ENCODE results near the gene SDR39U1.

The SDR39U1 gene

DNA sequence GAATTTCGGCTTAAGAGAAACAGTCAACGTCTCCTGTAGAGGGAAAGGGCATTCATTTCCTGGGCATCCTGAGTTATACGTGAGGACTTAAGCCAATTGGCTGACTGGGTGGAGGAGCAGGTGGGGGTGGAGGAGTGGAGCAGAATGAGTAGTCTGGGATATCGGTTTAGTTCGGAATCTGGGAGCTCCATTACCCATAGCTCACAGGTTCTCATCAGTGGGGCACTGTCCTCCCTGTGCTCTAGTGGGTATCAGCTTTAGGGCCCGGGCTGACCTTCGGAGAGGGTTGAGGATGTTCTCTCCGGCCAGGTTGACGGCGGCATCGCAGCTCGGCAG lies 704 bp downstream of the SDR39U1 start:
- DNase-seq = peak in 2 of 3 experiments; percentile 77 to 82

DNA sequence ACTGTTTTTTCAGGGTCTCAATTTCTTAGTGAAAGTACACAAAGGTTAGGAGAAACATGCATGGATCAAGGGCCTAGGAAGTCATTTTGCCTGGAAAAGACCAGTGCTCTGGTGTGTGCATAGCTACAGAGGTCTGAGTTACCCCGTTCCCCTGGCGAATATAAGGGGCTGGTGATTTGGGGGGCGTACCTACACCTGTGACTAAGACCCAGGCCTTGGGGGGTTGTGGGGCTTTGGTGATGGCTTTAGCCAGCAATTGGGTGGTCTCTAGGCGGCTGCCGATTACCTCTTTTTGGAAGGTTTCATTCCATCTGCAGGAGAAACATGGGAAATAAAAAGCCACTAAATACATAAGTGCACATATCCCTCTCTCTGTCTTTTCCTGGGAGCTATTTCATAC lies 1.1 kb downstream of the SDR39U1 start:
- DNase-seq = no peak

DNA sequence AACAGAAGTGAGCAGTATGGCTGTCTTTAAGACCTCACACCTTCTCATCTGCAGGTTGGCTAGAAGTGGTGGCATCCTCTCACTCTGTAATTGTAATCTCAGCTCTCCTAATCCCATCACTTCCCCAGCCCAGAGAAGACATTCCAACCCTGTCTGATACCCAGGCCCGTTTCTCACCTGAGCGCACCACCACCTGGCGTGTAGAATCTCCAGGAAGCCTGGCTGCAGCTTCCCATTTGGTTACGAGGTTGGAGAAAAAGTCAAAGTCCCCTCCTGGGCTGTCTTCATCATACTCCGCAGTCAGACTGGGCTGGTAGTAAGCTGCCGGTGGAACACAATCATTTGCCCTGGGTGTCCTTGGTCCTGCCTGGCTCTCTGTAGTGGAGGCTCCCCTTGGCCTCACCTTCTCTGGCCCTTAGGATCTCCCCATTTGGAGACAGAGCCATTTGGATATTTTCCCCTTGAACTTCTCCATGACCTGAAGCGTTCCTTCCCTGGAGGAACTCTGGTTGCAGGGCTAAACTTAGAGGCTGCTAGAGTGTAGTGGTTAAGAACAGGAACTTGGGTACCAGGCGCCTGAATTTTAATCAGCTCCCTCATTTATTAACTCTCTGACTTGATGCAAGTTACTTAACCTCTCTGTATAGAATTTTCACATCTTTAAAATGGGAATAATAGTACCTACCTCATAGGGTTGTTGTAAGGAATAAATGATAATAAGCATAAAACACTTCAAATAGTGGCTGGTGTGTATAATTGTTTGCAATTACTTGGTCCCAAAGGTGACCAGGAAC lies 1.8 kb downstream of the SDR39U1 start:
- DNase-seq = no peak

DNA sequence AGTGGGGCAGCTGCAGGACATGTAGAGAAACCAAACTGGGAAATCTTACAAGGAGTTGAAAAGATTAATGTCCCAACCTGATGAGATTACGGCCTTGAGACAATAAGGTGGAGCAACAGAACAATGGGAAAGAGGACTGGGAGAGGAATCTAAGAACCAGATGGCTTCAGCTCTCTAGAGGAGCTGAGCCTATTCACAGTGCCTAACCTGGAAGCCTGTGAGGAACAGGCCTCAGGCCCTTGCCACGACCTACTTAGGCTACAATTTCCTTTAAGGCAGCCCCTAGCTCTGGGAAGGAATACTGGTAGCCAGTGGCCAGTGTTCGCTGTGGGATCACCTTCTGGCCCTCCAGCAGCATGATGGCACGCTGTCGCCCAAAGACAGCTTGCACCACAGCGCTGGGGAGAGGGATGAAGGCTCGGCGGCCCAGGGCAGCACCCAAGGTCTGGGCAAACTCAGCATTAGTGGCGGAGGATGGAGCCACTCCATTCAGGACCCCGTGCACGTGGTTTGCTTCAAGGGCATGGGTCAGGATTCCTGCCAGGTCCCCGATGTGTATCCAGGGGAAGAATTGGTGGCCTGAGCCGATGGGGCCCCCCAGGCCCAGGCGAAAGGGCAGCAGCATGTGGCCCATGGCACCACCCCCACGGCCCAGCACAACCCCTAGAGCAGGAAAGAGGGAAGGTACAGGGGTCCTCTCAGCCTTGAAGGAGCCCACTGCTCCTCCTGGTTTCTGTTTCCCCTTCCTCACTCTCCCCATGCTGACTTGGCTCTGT lies 2.6 kb downstream of the SDR39U1 start:
- no peak for DNase-seq

DNA sequence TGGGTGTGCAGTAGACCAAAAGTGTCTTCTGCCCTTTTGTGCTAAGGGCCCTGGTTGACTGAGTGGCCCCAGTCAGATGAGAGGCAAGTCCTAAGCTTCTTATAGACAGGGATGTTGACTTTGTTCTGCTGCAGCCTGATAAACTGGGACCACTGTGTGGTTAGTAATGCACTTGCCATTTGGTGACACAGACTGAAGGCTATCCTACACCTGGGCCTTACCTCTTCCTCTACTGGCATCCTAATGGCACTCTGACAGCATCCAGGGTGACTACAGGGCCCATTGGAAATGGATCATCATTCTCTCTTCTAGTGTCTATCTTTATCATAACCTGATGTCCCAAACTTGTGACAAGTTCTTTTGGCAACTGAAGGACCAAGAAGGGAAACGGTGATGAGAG lies 3.3 kb downstream of the SDR39U1 start:
- DNase-seq = no peak

DNA sequence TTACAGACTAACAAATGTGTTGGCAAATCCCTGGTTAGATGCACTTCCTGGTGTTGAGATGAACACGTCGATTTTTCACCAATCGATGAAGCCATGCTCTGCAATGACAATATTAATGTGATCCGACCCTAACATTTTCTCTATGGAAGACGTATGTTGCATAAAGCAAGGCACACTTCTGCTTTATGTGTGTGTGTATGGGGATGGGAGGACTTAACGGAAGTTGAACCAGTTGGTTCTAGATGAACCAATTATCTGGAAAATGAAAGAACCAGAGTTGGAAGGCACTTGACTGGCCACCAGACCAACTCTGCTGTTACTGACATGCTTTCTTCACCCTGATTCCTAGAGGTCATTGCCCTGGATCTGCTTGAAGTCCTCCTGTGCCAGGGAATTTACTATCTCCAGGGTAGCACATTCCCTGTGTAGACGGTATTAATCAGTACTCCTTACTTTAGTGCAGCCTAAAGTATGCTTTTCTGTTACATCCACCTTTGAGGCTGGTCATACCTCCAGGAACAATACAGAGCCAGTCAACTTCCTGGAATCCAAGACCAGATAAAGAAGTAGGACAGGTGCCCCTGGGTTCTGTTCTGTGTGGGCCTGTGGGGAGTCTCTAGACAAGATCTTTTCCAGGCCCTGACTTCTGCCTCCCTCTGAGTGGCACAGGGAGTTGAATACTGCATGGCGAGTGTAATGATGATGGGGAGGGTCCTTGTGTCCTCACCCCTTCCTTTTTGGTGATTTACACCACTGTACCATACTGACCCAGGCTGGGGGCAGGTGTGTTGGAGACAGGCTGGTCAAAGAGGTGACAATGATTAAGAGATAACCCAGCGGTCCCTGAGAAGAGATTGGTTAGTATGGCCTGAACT lies 4.1 kb downstream of the SDR39U1 start:
- no peak for DNase-seq

DNA sequence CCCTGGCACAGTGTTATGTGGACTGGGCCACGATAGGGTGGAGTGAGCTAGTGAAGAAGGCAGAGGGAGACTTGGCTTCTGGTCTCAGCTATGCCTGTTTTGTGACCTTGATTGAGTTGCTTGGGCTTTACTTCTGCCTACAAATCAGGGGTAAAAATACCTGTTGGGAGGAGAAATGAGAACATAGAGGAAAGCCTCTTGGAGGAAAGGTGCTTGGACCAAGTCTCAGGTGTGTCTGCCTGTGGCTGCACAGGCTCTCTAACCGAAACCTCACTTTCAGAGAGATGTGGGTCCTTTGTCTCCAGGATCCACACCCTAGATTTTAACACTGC lies 4.9 kb downstream of the SDR39U1 start:
- DNase-seq = no peak

DNA sequence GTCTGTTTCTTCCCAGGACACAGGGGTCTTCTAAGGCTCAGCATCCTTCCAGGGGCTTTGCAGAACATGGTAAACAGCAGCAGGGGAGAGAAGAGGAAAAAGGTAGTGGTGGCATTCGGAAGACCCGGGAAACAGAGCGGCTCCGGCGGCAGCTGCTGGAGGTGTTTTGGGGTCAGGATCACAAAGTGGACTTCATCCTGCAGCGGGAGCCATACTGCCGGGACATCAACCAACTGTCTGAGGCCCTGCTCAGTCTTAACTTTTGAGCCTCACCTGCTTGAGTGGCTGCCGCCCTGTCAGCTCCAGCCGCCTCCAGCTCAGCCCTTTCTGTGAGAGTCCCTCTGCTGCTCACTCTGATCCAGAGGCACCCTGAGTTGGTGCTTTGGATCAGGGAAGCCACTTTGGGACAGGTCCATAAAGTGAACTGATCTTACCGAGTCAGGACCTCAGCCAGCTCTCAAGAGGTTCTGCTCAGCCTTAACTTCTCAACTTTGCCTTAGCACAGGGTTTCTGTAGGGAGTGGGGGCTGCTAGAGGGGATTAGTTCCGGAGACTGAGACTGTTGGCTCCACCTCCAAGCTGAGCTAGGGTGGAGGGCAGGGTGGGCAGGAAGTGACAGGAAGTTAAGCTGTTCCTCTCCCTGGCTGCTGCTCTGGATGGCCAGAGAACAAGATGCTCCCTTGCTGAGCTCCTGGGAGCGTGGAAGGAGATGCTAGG lies 5.4 kb downstream of the SDR39U1 start:
- DNase-seq = no peak

DNA sequence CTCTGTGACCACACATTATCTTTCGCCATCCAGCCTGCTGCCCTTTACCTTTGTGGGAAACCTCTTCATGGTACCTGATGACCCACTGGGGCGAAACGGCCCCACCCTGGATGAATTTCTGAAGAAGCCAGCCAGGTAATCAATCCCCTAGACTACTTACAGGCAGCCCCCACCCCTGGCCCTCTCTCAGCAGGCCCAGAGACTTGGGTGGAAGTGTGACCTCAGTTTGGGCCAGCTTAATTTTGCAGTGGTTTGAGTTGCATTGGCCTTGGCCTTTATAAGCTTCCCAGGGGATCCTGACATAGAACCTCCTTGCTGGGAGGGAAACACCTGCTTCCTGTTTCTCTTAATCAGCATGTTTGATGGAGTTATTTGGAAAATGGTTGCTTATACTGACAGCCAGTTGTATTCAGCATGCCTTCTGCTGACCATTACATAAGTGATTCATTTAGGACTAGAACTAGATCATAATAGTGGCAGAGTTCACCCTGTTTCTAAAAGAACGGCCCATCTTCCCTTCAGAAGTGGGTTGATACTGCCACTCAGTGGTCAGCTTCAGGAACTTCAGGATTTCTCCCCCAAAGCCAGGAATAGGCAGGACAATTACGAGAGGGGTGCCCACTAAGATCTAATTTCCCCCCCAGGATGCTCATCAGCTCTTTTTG lies 6.1 kb downstream of the SDR39U1 start:
- peak; percentile 53 to 84 (median 74) for DNase-seq

DNA sequence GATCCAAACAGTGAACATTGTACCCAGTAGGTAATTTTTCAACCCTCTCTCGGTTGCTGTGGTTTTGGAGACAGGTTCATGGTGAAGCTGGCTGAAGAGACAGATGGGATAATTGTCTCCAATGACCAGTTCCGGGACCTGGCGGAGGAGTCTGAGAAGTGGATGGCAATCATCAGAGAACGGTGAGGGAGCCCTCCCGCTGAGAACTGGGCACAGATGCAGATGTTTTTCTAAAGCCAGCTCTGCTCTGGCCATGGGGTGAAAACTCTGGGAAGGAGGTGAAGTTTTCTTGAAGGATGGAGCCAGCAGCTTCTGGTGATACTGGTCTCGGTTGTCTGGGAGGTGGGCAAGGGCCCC lies 6.6 kb downstream of the SDR39U1 start:
- peak in 1 of 3 experiments; percentile 51 for DNase-seq

DNA sequence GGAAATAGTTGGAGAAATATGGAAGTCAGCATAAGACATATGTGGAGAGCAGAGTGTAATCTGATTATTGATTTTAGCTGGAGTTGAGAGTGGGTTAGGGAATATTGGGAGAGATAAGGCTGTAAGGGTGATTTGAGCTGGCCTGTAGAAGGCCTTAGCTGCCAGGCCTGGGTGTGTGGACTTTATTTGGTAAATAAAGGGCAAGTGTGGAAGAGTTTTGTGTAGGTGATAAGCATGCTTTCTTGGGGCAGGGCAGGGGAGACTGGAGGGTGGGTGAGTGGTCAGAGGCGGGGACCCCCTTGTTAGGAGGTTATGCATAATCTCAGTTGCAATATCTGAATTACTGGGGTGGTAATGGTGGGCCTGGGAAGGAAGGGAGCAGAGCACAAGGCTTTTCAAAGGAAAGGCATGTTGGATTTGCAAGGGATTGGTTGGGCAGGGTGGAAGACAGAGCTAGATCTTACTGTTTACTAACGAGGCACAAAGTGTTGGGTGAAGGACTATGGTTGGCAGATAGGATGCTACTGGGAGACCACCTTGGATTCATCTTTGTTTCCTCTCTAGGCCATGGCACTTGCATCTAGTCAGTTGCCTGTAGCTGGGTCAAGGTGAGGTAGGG lies 7.3 kb downstream of the SDR39U1 start:
- DNase-seq = no peak

DNA sequence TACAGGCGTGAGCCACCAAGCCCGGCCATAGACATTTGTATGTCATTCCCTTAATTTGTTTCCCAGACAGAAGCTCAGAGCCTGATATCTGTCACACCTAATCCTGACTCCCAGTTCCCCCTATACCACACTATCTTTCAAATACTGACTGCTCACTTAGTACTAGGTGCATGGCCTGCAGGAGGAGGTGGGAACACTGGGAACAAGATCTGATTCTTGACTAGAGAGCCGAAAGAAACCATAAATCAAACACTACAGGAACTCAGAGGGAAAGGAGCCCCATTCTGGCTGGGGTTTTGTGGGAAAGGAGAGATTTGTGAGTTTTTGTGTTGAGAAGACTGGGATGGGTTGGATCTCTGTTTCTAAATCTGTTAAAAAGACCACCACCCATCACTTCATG lies 7.9 kb downstream of the SDR39U1 start:
- no peak for DNase-seq

DNA sequence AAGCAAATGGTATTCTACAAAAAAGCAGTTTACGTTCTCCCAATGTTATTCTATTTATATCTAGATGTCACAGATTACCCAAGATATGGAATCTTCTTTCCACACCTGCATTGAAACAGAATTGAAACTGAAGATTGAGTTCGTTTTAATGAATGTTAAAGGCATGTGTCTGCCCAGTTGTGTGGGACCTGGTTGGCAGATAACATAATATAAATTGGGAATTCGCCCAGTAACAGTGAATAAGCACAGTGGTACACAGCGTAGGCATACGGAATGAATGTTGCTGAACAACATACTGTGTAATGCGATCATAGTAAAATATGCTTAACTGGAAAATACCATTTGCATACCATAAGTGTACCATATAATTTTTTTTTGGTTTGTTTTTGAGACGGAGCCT lies 8.5 kb downstream of the SDR39U1 start:
- DNase-seq = no peak

DNA sequence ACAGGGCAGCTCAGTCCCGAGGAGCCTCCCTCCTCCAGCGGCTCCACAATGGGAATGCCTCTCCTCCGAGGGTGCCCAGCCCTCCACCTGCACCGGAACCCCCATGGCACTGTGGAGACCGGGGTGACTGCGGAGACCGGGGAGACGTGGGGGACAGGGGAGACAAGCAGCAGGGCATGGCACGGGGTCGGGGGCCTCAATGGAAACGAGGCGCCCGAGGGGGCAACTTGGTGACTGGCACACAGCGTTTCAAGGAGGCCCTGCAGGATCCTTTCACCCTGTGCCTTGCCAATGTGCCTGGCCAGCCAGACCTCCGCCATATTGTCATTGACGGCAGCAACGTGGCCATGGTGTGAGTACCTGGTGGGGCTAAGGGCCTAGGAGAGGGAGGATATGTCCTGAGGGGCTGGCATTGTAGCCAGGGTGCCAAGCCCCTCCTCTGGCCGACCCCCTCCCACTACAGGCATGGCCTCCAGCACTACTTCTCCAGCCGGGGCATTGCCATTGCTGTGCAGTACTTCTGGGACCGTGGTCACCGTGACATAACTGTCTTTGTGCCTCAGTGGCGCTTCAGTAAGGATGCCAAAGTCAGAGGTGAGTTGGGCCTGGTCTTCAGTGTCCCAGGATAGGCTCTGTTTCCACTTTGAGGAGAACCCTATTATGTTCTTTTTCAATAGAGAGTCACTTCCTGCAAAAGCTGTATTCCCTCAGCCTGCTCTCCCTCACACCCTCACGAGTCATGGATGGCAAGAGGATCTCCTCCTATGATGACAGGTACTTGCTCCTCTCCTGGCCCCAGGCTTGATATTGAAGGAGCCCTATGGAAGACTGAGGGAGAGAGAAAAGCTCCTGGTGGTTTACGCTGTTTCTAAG lies 10.1 kb downstream of the SDR39U1 start:
- no peak for DNase-seq

DNA sequence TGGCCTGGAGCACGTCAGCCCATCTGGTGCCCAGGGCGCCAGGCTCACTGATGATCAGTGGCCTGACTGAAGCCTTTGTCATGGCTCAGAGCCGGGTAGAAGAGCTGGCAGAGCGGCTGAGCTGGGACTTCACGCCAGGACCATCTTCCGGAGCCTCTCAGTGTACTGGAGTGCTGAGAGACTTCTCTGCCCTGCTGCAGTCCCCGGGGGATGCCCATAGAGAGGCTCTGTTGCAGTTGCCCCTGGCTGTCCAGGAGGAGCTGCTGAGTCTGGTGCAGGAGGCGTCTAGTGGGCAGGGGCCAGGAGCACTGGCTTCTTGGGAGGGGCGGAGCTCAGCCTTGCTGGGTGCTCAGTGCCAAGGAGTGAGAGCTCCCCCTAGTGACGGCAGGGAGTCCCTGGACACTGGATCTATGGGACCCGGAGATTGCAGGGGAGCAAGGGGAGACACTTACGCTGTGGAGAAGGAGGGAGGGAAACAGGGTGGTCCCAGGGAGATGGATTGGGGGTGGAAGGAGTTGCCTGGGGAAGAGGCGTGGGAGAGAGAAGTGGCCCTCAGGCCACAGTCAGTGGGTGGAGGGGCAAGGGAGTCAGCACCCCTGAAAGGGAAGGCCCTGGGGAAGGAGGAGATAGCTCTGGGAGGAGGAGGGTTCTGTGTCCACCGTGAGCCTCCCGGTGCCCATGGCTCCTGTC lies 10.9 kb downstream of the SDR39U1 start:
- DNase-seq = peak; percentile 83 to 94 (median 93)

DNA sequence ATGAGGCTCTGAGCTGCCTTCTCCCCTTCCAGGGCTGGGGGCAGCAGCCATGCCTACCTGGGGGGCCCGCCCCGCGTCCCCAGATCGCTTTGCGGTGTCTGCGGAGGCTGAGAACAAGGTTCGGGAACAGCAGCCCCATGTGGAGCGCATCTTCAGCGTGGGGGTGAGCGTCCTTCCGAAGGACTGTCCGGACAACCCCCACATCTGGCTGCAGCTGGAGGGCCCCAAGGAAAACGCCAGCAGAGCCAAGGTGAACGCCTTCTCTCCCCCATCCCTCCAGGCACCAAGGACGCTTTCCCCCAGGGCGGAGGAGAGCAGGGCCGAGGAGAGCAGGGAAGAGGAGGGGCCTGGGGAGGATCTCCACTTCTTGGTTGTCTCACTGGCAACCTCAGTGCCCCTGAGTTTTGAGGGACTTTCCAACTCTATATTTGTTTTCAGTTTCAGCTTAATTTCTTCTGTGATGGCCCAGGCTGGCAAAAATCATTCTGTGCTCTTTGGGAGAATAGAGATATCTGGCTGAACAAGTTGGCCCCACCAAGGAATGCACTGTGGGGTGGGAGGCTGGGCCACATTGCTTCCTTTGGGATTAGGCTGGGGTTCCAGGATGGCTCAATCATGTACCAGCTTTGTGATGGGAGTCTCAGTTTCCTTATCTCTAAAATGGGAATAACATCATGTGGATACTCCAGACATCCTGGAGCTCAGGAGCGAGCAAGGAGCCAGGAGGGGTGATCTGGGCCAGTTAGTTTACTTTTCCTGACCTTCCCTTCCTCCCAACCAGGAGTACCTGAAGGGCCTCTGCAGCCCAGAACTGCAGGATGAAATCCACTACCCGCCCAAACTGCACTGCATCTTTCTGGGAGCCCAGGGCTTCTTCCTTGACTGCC lies 11.7 kb downstream of the SDR39U1 start:
- no peak for DNase-seq

DNA sequence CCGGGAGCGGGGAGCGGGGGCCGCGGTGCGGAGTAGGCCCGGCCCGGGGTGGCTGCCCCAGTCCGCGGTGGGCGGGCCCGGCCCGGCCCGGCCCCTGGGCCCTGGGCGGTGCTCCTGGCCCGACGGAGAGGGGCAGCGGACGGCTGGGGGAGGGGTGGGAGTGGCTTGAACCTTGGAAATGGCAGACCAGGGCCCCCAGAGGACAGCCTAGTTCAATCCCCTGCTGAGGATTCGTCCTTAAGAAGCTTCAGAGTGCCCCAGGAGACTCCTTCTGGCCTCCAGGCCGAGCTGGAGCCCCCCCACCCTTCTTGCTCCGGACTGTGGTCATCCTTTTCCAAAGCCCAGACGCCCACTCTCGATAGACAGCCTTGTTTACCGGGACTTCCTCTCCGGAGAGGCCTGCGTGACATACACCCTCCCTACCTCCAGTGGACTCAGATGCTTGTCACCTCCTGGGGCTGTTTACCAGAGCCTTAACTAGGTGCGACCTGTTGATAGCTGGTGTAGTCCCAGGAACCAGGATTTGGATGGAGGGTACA lies 12.4 kb downstream of the SDR39U1 start:
- DNase-seq = peak; percentile 52 to 84 (median 76)

DNA sequence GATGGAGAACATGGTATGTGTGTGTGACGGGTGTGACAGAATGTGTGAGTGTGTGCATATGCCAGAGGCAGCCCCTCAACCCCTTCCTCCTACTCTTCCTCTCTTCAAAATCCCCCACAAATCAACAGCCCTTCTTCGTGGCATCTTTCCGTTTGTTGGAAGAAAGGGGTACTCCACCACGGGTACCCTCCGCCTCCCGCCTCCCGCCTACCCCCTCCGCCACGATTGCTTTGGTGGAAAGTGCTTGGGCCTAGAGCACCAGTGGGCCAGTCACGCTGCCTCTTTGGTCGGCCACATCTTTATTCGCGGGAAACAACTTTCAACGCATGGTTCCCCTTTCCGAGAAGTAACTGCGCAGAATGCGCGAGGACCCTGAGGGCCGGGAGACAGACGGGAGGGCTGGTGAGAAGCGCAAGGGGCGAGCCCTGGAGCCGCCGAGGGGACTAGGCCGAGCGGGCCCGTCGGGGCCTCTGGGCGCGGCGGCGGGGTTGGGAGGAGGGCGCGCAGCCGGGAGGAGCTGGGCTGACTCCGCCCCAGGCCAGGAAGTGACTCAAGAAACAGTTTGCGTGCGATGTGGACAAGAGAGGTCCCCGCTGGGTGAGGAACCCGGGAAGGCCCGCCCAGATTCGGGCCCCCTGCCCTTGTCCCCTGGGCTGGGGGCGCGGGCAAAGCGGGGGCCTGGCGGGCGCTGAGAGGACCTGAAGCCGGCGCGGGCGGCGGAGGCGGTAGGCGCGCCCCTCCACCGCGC lies 13.0 kb downstream of the SDR39U1 start, which contains the start of the genes CBLN3 and KHNYN:
Gene CBLN3 (minus strand): TSS at position 274 of the 748 bp plus-strand sequence. CDS start 614 bp downstream, outside the sequence.
Gene KHNYN (plus strand): TSS at position 560 of the 748 bp plus-strand sequence. CDS start 777 bp downstream, outside the sequence.
- peak; percentile 82 to 89 (median 87) for DNase-seq
